ENCODE measurements around the gene ZNF557. TPM values are rescaled to one million over a fixed set of nuclear protein-coding genes. Genes with fewer than 3 reads are reported as not detected.

Gene ZNF557
- total and polyA plus RNA-seq, 2 of the 8 experiments (the other 6 are each of a cell fraction or from before 2014, with no cell fraction given): 1.4 to 7.4 TPM

DNA sequence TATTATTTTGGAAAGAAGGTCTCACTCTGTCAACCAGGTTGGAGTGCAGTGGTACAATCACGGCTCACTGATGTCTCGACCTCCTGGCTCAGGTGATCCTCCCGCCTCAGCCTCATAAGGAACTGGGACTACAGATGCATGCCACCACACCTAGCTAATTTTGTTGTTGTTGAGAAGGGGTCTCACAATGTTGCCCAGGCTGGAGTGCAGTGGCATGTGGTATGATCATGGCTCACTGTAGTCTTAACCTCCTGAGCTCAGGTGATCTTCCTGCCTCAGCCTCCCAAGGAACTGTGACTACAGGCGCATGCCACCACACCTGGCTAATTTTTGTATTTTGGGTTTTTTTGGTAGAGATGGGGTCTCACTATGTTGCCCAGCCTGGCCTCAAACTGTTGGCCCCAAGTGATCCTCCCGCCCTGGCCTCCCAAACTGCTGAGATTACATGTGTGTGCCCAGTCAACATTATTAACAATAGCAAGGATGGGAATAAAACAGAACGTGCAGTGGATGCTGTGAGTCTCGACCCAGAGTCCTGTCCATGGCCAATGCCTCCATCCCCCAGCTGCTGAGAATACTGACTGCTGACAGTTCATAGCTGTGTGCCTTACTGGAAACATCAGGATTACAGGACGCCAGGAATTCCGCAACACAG, 5.6 kb upstream of the ZNF557 start:
- Histone ChIP-seq H2BK20ac (ENCODE audit: low read length) (no peak overlapping the region), H3K79me2 (ENCODE audit: control insufficient read depth in 1 of 2, insufficient read depth in 2 of 2, low read length in 2 of 2) (no peaks in the 10 kb centered on the region), H3K18ac (ENCODE audit: extremely low read depth, low read length) (no peak overlapping the region), H3K9me3 (ENCODE audit: insufficient read depth in 2 of 2, low read depth in 1 of 2, low read length in 1 of 2) (peaks cover 6 to 18% of the 10 kb centered on the region in 2 experiments; a peak in 2 of 4 replicates), H3K23me2 (ENCODE audit: low read depth, low read length) (peaks cover 1% of the 10 kb centered on the region; the same call in 1 of the 2 replicates), H4K91ac (replicated peaks; ENCODE audit: insufficient read length, low read length) (no peak overlapping the region), H3K36me3 (ENCODE audit: control insufficient read depth in 2 of 4, insufficient read depth in 4 of 4, low read length in 3 of 4) (no peaks in the 10 kb centered on the region), H2BK5ac (ENCODE audit: low read depth, low read length) (no peak overlapping the region), H3K27me3 (replicated peaks in 1 of 4; ENCODE audit: control insufficient read depth in 3 of 4, extremely low read depth in 1 of 4, insufficient read depth in 3 of 4, low read length in 3 of 4) (no peaks in the 10 kb centered on the region), H4K8ac (ENCODE audit: extremely low read depth, insufficient read depth, low read length) (no peak overlapping the region), H2AK5ac (ENCODE audit: low read depth, low read length) (no peak overlapping the region), H3K56ac (replicated peaks; ENCODE audit: insufficient read length, low read depth, low read length) (no peak overlapping the region), H3K4me1 (replicated peaks in 1 of 4; ENCODE audit: control insufficient read depth in 3 of 4, insufficient read depth in 4 of 4, low read length in 3 of 4) (no peaks in the 10 kb centered on the region), H4K20me1 (replicated peaks in 1 of 2; ENCODE audit: control insufficient read depth in 1 of 2, insufficient read depth in 2 of 2, low read length in 2 of 2) (no peaks in the 10 kb centered on the region), H2BK15ac (ENCODE audit: low read length) (no peak overlapping the region), H3K9ac (replicated peaks in 1 of 4; ENCODE audit: extremely low read depth in 1 of 4, low read depth in 3 of 4, low read length in 3 of 4) (no peak overlapping the region), H4K5ac (ENCODE audit: insufficient read length, low read depth, low read length) (no peak overlapping the region), H3K79me1 (ENCODE audit: low read depth, low read length) (no peaks in the 10 kb centered on the region), H3K4me3 (ENCODE audit: extremely low read depth in 1 of 4, insufficient read depth in 2 of 4, low read depth in 3 of 4, low read length in 4 of 4) (no peak overlapping the region), H3K4me2 (ENCODE audit: insufficient read depth in 1 of 2, low read depth in 2 of 2, low read length in 2 of 2) (no peak overlapping the region), H3K14ac (ENCODE audit: insufficient read length) (no peak overlapping the region), H2BK12ac (ENCODE audit: low read depth, low read length) (no peak overlapping the region), H3K4ac (replicated peaks; ENCODE audit: insufficient read length, low read depth, low read length) (no peak overlapping the region), H2BK120ac (replicated peaks; ENCODE audit: low read depth, low read length) (no peak overlapping the region), H3K27ac (ENCODE audit: low read depth, low read length) (no peak overlapping the region), H2AFZ (ENCODE audit: low read length) (no peak overlapping the region), H3K23ac (ENCODE audit: insufficient read length) (no peak overlapping the region)
- FAIRE-seq (no peak), DNase-seq (ENCODE audit: low read depth in 1 of 2, low spot score in 2 of 2) (no peak)
- ChIA-PET POLR2A (ENCODE audit: partially characterized antibody) (no interaction called here), CTCF (ENCODE audit: partially characterized antibody) (interaction anchor here (1.3 kb wide), 1 partner anchor 38 kb away, joined by 3 read pairs; no protein-coding TSS in a partner anchor)
- WGBS, 2 experiments (ENCODE audit: extremely low coverage in 1 of 2, insufficient coverage in 1 of 2, insufficient read length in 1 of 2, insufficient replicate concordance in 2 of 2, low coverage in 1 of 2, low lambda C conversion rate in 2 of 2, missing lambda C conversion rate in 1 of 2): 79% methylated on average over 9 of the region's 9 CpGs; no CpG with 5 or more reads in 1 of the 2 experiments

Measured in H1 (cell line).